Activated CD4-positive, alpha-beta T cell treated with anti-CD3 and anti-CD28 coated beads, Interleukin-2, Interleukin-6, amounts not matched to agents 100 ng/mL and 50 ng/mL, durations not matched to agents 16 hours and 8 hours (primary cell): ENCODE measurements around the gene FGF12.
A peak's percentile ranks its signal among the peaks of the same experiment; 100 is the strongest.
"Not testable (repeated sequence)": the region's sequence is repeated elsewhere in the genome, so short reads cannot be mapped to it uniquely, and the experiment has no call there.

Experiments
- DNase-seq: peaks from one replicate; pipeline ENCODE4 v3.0.0-alpha.2; 2020

Gene FGF12

DNA sequence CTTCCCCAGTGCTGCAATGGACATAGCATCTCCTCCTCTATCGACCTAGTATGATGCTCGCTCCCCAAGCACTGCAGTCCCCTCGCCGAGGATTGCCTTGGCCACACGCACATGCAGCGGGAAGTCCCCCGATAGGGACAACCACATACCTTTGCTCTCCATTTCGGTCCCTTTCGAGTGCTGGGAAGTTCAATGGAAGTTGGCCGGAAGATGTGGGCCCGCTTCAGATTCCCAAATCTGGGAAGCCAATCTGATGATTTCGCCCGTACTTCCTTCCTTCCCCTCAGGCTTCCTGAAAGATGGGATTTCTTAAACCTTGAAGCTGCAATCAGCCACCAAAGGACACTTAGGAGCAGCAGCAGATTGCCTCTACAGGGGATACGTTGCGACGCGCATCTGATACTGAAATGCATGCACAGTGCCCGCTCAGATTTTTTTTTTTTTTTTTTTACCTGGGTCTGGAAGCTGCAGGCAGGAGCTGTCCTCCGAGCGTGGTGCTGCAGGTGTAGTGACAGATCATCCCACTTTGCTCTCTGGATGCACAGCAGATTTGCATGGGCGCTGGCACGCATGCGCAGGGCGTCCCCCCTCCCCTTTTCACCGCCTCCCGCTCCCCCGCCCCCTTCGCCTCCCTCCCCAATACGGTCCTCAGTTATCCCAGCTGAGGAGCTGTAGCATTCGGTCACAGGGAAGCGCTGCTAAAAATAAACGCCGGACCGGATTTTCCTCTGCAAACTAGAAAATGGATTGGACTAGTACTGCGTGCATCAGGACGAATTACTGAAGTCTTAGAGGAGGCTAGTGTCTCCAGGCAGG is at the start of gene FGF12:
TSS of gene FGF12 (minus strand) at position 510 of the 816 bp plus-strand sequence.
- DNase-seq: peak; percentile 13

- not testable (repeated sequence) for DNase-seq
Observed at GRCh38 chr3:192774341-192774740, 47.0 kb upstream of the FGF12 start.

- DNase-seq: peak; percentile 18
Observed at GRCh38 chr3:192772240-192772894, 45.0 kb upstream of the FGF12 start.

DNA sequence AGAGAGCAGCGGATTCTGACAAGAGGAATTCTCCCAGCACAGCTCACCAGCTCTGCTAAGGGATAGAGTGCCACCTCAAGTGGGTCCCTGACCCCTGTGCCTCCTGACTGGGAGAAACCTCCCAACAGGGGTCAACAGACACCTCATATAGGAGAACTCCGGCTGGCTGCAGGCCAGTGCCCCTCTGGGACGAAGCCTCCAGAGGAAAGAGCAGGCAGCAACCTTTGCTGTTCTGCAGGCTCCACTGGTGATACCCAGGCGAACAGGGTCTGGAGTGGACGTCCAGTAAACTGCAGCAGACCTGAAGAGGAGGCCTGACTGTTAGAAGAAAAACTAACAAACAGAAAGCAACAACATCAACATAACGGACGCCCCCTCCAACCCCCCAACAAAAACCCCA is 31.3 kb upstream of the FGF12 start:
- DNase-seq: no peak

DNA sequence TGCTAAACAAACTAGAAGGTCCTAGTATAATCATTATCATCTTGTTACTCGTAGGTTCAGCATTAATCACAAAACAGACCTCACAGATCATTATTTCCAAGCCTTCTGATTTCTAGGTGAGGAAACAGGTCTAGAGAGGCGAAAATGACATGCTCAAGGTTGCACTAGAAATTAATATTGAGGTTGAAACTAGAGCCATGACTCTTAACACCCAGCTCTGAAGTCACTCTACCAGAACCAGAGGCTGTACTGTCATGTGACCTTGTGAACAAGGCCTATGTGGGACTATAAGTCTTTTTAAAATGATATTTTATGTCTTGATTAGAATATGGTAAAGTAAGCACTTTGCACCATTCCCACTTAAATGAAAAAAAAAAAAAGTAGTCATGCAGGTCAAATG is 23.8 kb upstream of the FGF12 start:
- DNase-seq: no peak

GRCh38 chr3:192750201-192750600 is 22.9 kb upstream of the FGF12 start:
- DNase-seq: no peak

- no peak for DNase-seq
Observed at GRCh38 chr3:192747746-192748145, 20.4 kb upstream of the FGF12 start.

DNA sequence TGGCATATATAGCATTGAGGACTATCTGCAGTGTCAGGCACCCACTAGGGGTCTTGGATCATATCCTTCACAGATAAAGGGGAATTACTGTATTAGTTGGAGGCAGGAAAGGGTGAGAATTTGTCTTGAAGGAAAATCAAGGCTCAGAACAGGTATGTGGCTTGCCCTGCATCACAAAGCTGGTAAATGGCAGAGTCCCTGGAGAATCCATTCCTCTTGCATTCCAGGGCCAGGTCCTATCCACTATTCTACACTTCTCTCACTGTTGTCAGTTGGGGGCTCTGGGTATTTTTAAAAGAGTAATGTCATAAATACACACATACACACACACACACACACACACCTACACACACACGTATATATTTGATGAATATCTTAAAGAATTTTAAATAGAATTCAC is 19.8 kb upstream of the FGF12 start:
- no peak for DNase-seq

- no peak for DNase-seq
Observed at GRCh38 chr3:192745150-192745549, 17.8 kb upstream of the FGF12 start.

GRCh38 chr3:192744604-192745003 is 17.3 kb upstream of the FGF12 start:
- DNase-seq: not testable (repeated sequence)

DNA sequence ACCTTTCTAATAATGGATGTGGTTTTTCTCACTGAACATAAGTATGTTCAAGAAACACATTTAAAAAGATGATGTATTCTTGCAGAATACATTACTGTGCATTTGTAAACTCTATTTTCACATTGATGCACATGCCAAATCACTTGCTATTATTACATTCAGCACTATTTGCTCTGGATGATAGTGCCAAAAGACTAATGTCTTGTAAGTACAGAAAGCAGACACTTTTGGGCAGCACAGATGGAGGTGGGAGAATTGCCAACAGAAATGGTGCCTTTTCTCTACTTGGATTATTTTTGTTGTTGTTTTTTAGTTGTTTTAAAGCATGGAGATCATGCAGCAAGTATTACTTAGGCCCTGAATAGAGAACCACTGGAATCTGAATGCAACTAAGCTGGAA is 10.2 kb upstream of the FGF12 start:
- no peak for DNase-seq

- no peak for DNase-seq
Observed at GRCh38 chr3:192731233-192731632, 3.9 kb upstream of the FGF12 start.

DNA sequence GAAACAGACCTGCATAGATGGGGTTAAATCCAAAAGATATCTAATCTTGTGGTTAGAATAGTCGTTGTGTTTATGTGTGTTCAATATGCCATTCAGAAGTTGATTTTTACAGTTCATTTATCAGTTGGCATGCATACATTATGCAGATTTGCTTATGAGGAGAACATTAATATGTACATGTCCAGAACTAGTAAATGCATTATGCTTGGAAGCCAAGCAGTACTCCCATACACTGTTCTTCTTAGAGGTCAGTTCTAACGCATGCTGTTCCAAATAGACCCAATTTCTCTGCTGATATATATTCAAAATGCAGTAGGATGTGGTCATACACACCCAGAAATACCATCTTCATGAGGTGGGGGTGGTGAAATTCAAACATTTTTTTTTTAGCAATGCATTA is 956 bp downstream of the FGF12 start:
- no peak for DNase-seq

- no peak for DNase-seq
Observed at GRCh38 chr3:192719964-192720363, 7.4 kb downstream of the FGF12 start.

DNA sequence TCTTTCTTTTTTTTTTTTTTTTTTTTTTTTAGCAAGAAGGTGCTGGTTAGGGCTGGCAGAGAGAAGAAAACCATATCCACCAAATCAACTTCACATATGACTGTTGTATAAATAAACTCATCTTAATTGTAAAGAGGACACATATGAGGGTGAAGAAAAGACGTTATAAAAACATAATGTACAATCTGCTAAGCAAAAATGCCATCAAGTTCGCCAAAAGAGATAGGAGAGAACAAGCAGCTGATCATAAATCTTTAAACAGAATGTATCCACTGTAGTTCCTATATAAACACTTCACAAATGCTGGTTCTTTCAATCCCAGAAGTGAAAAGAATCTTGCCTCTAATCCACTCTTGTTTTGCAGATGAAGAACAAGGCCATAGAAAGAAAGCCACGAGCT is 9.2 kb downstream of the FGF12 start:
- DNase-seq: no peak

- no peak for DNase-seq
Observed at GRCh38 chr3:192715126-192715525, 12.2 kb downstream of the FGF12 start.

GRCh38 chr3:192711126-192711525 is 16.2 kb downstream of the FGF12 start:
- DNase-seq: not testable (repeated sequence)

DNA sequence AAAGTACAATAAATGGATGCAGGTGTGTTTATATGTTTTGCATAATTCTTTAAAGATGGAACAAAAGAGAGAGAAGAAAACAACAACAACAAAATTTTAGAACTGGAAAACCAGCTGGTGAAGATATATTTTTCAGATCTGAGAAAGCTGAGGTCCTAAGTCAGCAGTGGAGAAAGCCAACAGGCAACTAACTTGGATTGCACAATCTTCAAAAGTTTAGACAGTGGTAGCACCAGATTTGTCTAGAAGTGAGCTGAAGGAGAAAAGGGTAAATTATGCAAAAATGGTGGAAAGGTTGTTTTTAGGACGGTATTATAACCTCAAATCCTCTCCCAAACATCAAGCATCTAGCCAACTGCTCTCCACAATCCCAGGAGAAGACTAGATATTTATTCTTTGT is 17.0 kb downstream of the FGF12 start:
- DNase-seq: no peak

DNA sequence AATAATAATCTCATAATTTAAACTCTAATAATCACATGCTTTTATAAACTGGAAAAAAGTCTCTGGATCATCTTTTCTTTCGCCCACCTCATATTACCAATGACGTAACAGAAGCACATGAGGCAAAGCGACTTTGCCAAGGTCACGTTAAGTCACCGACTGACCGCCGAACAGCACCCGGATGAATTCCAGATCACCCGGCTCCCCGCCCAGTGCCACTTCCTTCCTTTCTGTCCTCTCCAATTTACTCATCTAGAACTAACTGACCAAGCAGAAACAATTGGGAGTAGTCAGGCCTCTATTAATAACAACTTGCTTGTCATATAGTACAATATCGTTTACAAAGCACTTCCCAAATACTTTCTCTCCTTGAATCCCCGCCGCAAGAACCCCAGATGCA is 21.1 kb downstream of the FGF12 start:
- DNase-seq: no peak

DNA sequence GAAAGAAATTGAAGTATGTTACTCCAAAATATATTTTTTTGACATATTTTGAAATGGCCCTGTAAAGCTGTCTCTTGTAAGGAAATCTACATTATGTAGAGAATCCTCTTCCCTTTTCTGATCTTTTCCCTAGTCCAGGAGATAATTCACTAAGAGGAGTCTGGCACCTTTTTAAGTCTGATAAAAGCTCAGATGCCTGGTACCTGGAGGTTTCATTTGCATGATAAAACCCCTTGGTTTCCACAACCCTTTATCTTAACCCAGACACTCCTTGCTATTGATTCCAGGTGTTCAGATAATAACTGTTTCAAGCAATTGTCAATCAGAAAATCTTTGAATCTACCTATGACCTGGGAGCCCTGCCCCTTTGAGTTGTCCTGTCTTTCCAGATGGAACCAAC is 26.5 kb downstream of the FGF12 start:
- no peak for DNase-seq

DNA sequence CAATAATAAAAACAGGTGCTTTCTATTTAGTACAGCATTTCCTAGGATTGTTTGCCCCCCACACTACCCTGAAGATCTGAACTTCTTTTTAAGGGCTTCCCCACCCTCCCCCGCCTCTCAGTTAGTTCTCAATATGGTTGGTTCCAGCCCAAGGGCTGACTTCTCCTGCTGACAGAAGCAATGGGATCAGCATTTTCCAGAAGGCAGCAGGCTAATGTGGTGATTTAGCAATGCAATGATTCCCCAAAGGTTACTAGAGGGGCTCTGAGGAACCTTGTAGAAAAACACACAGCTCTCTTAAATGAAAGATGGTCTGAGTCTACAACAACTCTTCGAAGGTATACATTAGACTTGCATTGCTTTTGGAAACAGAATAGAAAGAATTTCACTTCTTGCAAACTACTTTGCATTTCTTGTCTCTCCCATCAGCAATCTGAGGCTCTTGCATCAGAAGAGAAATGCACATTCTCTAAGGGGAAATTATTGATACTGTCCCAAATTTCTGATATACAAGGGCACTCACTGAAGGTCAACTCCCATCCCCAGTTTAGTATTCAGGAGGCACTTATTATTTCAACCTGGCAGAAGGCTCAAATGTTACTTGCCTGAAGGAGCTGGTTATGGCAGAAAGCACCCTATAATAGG is 30.3 kb downstream of the FGF12 start:
- no peak for DNase-seq

- DNase-seq: no peak
Observed at GRCh38 chr3:192687488-192688152, 39.7 kb downstream of the FGF12 start.

DNA sequence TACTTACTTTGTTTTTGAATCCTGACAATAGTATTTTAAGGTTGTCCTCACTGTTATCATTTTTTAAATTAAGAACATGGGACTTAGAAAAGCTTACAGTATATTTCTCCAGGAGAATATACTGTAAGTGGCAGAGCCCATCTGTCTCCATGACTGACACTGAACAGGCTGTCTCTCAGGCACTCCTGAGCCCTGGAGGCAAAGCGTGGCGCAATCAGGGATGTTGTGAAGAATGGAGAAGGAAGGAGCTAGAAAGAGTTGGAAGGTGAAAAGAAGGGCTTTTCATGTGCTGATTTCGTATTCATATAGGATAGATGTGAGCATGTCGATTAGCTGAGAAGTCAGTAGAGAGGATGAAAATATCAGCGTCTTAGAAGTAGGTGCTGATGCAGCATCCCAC is 41.5 kb downstream of the FGF12 start:
- no peak for DNase-seq

DNA sequence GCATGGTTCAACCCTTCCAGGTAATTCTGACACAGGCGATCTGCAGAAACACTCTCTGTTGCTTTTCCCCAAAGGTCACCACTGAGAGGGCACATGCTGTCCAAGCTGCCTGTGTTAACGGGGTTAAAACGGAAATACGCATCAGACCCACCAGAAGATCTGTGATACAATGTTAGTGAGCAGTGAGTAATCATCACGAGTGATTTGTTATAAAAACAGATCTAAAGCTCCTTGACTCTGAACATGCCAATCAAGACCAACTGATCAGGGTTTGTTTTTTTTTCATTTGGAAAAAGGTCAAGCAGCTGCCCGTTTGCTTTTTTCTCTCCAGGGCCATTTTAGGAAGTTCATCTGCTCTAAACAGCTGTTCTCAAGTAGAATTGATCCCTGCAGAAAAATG is 43.2 kb downstream of the FGF12 start:
- DNase-seq: no peak
